Breast epithelium (tissue), 3 donors: Measurements from ENCODE around the gene PDCD10.

Experiments used
- CTCF ChIP-seq, 3 donors: fragments of 450-650 bp; IDR thresholded peaks; one replicate each; pipeline ENCODE4 v1.5.1; 2016 to 2017; ENCODE audit warnings: antibody characterized with exemption in 3 of 3, mild to moderate bottlenecking in 3 of 3, moderate library complexity in 3 of 3
- POLR2A ChIP-seq: fragments of 450-650 bp; IDR thresholded peaks from one replicate; pipeline ENCODE4 v1.6.1; 2016; ENCODE audit warnings: antibody characterized with exemption, mild to moderate bottlenecking, moderate library complexity
- POLR2AphosphoS5 ChIP-seq, 3 donors: sonication (generic); formaldehyde crosslinking; IDR thresholded peaks; one replicate each; pipeline ENCODE4 v1.6.1; 2017; ENCODE audit warnings: antibody characterized with exemption in 3 of 3

GRCh38 chr3:167666563-167666962, 68.1 kb downstream of the PDCD10 start:
- TF ChIP-seq CTCF (IDR thresholded peaks at IDR 0.05) (no peak), POLR2A (no peak), POLR2AphosphoS5 (IDR thresholded peaks at IDR 0.05) (no peak)
